ENCODE results near the gene OSER1. TPM values are rescaled to one million over a fixed set of nuclear protein-coding genes. Genes with fewer than 3 reads are reported as not detected.

The OSER1 gene
- total RNA-seq, 2 donors from 2014 or later = 23.3 to 31.9 TPM

DNA sequence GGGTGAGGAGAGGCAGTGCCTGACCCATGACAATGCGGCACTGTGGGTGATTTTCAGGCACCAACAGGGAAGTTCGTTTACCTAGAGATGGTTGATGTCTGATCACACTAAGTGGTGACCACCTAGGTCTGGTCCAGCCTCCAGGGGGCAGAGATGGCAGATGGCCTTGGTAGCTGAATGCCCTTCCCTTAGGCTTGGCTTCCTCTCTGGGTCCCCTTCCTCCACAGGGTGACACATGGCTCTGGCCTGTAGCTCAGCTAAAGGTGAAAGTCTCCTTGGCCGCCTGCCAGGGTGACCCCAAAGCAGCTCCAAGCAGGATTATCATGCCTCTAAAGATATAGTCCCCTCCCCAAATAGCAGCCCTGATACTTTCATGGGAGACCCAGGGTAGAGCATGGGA lies 43.0 kb upstream of the OSER1 start:
- TF ChIP-seq, protein P1, sequence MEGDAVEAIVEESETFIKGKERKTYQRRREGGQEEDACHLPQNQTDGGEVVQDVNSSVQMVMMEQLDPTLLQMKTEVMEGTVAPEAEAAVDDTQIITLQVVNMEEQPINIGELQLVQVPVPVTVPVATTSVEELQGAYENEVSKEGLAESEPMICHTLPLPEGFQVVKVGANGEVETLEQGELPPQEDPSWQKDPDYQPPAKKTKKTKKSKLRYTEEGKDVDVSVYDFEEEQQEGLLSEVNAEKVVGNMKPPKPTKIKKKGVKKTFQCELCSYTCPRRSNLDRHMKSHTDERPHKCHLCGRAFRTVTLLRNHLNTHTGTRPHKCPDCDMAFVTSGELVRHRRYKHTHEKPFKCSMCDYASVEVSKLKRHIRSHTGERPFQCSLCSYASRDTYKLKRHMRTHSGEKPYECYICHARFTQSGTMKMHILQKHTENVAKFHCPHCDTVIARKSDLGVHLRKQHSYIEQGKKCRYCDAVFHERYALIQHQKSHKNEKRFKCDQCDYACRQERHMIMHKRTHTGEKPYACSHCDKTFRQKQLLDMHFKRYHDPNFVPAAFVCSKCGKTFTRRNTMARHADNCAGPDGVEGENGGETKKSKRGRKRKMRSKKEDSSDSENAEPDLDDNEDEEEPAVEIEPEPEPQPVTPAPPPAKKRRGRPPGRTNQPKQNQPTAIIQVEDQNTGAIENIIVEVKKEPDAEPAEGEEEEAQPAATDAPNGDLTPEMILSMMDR (IDR thresholded peaks at IDR 0.05) = no peak
- DNase-seq = no peak
- Histone ChIP-seq H3K9ac (ENCODE audit: low read depth in 2 of 2, low read length in 2 of 2) (no peak overlapping the region), H3K9me3 (no peaks in the 10 kb centered on the region), H3K27ac (no peak overlapping the region), H3K36me3 (no peaks in the 10 kb centered on the region), H3K27me3 (no peaks in the 10 kb centered on the region), H3K4me3 (no peak overlapping the region), H3K4me1 (no peaks in the 10 kb centered on the region)
- intact Hi-C loops (cut with DNase I) = no loop called here

DNA sequence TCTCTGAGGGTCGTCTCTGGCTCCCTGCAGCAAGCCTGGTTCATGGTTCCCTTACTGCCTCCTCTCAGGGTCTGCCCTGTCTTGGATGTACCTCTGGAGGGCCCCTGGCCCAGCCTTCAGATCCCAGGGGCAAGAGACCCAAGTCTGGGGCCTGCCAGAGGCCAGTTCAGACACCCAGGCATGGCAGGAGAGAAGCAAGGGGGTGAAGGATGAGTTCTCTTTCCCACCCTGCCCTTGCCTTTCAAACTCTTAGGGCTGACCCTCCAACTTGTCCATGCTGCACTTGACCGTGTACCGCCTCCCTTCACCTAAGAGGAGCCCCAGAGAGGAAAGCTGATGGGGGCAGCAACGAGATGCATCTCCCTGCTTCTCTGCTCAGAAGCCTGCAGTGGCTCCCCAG lies 40.7 kb upstream of the OSER1 start:
- no peaks in the 10 kb centered on the region for H3K9me3 ChIP-seq
- H3K36me3 ChIP-seq = no peaks in the 10 kb centered on the region
- H3K9ac ChIP-seq (ENCODE audit: low read depth in 2 of 2, low read length in 2 of 2) = no peak overlapping the region
- H3K27ac ChIP-seq = no peak overlapping the region
- no peaks in the 10 kb centered on the region for H3K27me3 ChIP-seq
- TF ChIP-seq, protein P1 (IDR thresholded peaks at IDR 0.05) = no peak
- no peak overlapping the region for H3K4me3 ChIP-seq
- no peak for DNase-seq
- intact Hi-C loops (cut with DNase I) = no loop called here
- H3K4me1 ChIP-seq = no peaks in the 10 kb centered on the region

DNA sequence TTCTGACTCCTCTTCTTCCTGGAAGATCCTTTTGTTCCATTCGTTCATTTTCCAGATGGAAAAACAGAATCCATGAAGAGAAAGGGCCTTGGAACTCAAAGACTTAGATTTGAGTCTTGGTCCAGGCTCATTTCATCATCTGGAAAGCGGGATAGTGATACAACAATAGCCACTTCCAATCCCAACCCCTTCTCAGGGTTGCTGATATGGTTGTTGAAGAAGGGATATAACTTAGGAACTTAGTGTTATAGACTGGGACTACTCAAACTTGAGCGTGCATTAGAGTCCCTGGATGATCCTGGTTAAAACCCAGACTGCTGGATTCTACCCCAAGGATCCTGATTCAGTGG lies 37.8 kb upstream of the OSER1 start:
- no peaks in the 10 kb centered on the region for H3K27me3 ChIP-seq
- no peak overlapping the region for H3K9ac ChIP-seq (ENCODE audit: low read depth in 2 of 2, low read length in 2 of 2)
- intact Hi-C loops (cut with DNase I) = no loop called here
- H3K27ac ChIP-seq = no peak overlapping the region
- H3K36me3 ChIP-seq = no peaks in the 10 kb centered on the region
- no peaks in the 10 kb centered on the region for H3K9me3 ChIP-seq
- H3K4me1 ChIP-seq = no peaks in the 10 kb centered on the region
- H3K4me3 ChIP-seq = no peak overlapping the region
- TF ChIP-seq, protein P1 (IDR thresholded peaks at IDR 0.05) = no peak
- DNase-seq = no peak

DNA sequence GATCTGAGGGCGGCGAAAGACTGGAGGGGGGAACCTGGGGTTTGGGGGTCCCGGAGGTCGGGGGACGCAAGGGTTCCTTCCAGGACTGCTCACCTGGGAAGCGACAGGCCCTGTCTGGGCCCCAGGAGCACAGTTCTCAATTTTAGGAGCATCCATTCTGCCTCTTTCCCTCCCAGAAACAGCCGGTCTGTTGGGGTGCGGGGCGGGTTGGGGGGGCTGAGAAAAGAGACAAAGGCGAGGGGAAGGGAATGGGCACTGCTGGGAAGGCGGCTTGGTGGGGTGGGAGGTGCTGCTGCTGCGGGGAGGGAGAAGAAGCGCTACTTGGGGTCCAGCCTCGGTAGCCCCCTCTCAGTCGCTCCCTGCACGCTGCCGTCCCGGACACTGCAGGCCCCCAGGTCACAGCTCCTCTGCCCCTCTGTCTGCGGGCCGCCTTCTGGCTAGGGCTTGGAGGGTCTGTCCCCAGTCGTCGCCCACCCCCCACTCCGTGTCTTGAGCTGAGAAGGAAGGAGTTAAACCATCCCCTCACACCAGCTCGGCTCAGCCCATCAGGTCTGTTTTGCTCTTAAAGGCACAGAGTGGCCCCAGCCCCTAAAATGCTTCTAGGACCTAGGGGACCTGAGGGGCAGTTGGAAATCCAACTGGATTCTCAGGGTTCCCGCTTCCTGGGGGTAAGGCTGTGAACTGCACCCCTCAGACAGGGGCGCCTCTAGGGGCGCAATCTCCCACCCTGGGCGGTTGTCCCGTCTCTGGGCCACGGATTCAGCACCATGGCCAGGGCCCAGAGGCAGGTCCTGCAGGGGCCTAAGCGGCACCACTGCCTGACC lies 37.2 kb upstream of the OSER1 start:
- H3K9ac ChIP-seq (ENCODE audit: low read depth in 2 of 2, low read length in 2 of 2) = no peak overlapping the region
- TF ChIP-seq, protein P1 (IDR thresholded peaks at IDR 0.05) = no peak
- H3K4me1 ChIP-seq = no peaks in the 10 kb centered on the region
- no peaks in the 10 kb centered on the region for H3K27me3 ChIP-seq
- H3K36me3 ChIP-seq = no peaks in the 10 kb centered on the region
- no peaks in the 10 kb centered on the region for H3K9me3 ChIP-seq
- H3K27ac ChIP-seq = no peak overlapping the region
- H3K4me3 ChIP-seq = no peak overlapping the region
- intact Hi-C loops (cut with DNase I) = no loop called here
- no peak for DNase-seq

DNA sequence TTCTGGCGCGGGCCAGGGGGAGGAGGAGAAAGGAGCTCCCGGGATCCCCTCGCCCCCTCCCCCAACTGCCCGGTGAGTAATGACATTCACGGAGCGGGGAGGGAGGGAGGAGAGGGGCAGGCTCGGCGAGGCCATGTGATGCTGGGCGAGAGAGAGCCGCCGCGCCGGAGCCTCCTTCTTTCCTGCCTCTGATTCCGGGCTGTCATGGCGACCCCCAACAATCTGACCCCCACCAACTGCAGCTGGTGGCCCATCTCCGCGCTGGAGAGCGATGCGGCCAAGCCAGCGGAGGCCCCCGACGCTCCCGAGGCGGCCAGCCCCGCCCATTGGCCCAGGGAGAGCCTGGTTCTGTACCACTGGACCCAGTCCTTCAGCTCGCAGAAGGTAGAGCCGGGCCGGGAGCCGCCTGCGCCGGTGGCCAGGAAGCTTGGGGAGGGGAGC lies 36.6 kb upstream of the OSER1 start, which contains the start of gene GDAP1L1:
GDAP1L1 (plus strand) TSS at position 178 of the 441 bp plus-strand sequence; CDS start at position 205, 27 bp downstream.
- H3K36me3 ChIP-seq = no peaks in the 10 kb centered on the region
- TF ChIP-seq, protein P1 (IDR thresholded peaks at IDR 0.05) = no peak
- H3K4me3 ChIP-seq = no peak within 1 kb of the TSS
- H3K27ac ChIP-seq = no peak within 1 kb of the TSS
- H3K9ac ChIP-seq (ENCODE audit: low read depth in 2 of 2, low read length in 2 of 2) = no peak within 1 kb of the TSS
- intact Hi-C loops (cut with DNase I) = no loop called here
- no peak for DNase-seq
- H3K9me3 ChIP-seq = no peaks in the 10 kb centered on the region
- H3K4me1 ChIP-seq = no peaks in the 10 kb centered on the region
- no peaks in the 10 kb centered on the region for H3K27me3 ChIP-seq
